GM12878 (cell line): ENCODE results near the gene NPNT.

Experiments
- E2F4 ChIP-seq: IDR thresholded peaks from 2 replicates; pipeline ENCODE4 v1.6.1; 2012; ENCODE audit warnings: low read depth, low read length, improper control_type of control experiment
- TF ChIP-seq, protein P1 (sequence below), 3 experiments: IDR thresholded peaks in 2 of 3; conservative IDR thresholded peaks in 1 of 3; 2 replicates each; pipeline ENCODE4 v1.5.1; 2011; ENCODE audit warnings: low read depth in 3 of 3, low read length in 3 of 3, mild to moderate bottlenecking in 3 of 3, control low read depth in 2 of 3, moderate library complexity in 2 of 3, inconsistent platforms in 1 of 3, mixed read lengths in 1 of 3; ENCODE audit not compliant: control insufficient read depth in 2 of 3, insufficient read depth in 1 of 3; ENCODE audit errors: extremely low read depth in 1 of 3

- TF ChIP-seq E2F4 = no peak
- TF ChIP-seq, protein P1, sequence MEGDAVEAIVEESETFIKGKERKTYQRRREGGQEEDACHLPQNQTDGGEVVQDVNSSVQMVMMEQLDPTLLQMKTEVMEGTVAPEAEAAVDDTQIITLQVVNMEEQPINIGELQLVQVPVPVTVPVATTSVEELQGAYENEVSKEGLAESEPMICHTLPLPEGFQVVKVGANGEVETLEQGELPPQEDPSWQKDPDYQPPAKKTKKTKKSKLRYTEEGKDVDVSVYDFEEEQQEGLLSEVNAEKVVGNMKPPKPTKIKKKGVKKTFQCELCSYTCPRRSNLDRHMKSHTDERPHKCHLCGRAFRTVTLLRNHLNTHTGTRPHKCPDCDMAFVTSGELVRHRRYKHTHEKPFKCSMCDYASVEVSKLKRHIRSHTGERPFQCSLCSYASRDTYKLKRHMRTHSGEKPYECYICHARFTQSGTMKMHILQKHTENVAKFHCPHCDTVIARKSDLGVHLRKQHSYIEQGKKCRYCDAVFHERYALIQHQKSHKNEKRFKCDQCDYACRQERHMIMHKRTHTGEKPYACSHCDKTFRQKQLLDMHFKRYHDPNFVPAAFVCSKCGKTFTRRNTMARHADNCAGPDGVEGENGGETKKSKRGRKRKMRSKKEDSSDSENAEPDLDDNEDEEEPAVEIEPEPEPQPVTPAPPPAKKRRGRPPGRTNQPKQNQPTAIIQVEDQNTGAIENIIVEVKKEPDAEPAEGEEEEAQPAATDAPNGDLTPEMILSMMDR (IDR thresholded peaks at IDR 0.05 in 2 of 3, conservative IDR thresholded peaks at IDR 0.05 in 1 of 3; ENCODE audit: control insufficient read depth in 2 of 3, extremely low read depth in 1 of 3, insufficient read depth in 1 of 3, low read depth in 3 of 3, low read length in 3 of 3) = no peak
These were observed 16.6 kb upstream of the NPNT start for GRCh38 chr4:105878668-105879067.
